OCI-LY1 (cell line): ENCODE measurements around the gene PNPLA7.

Experiments
- CTCF ChIP-seq: fragments of 200-600 bp; sonication (generic), shearing (Covaris generic); IDR thresholded peaks from 2 replicates; pipeline ENCODE4 v1.5.1; 2017; ENCODE audit warnings: mild to moderate bottlenecking, antibody characterized with exemption, low read length, moderate library complexity, mixed read lengths
- EZH2 ChIP-seq: fragments of 200-600 bp; sonication (generic), shearing (Covaris generic); IDR thresholded peaks from 2 replicates; pipeline ENCODE4 v1.8.0; 2017; ENCODE audit warnings: borderline replicate concordance, mixed run types, mild to moderate bottlenecking, antibody characterized with exemption, low read length, moderate library complexity, mixed read lengths

- TF ChIP-seq CTCF (no peak), EZH2 (no peak)
Observed at GRCh38 chr9:137589441-137590122, 39.4 kb upstream of the PNPLA7 start.
